Dermis blood vessel endothelial cell (primary cell): Measurements from ENCODE around the gene AGBL5. TPM values are rescaled to one million over a fixed set of nuclear protein-coding genes. Genes with fewer than 3 reads are reported as not detected.

ENCODE experiments used
- total RNA-seq: library from RNA; depleted of rRNA; stranded (reverse); fragments of >200 nt; gene quantifications from 2 replicates; pipeline ENCODE4 v1.2.3, GENCODE V29; 2014

AGBL5 gene
- total RNA-seq, 1 donor from 2014 or later = 17.0 TPM

Other genes starting within 250 kb of the AGBL5 start
- gene DPYSL5, start 203.5 kb upstream of the AGBL5 start, total RNA-seq = not detected in 2 replicates
- 0.17 and 1.3 TPM in 2 replicates for gene MAPRE3, start 81.0 kb upstream of the AGBL5 start, total RNA-seq
- 23.5 and 33.4 TPM in 2 replicates for gene TMEM214, start 18.7 kb upstream of the AGBL5 start, total RNA-seq
- gene OST4, start 20.0 kb downstream of the AGBL5 start, total RNA-seq = 323 and 569 TPM in 2 replicates
- gene EMILIN1, start 26.9 kb downstream of the AGBL5 start, total RNA-seq = 33.7 and 41.9 TPM in 2 replicates
- gene KHK, start 35.1 kb downstream of the AGBL5 start, total RNA-seq = 4.8 and 5.5 TPM in 2 replicates
- 4.8 TPM in 2 replicates for gene CGREF1, start 67.5 kb downstream of the AGBL5 start, total RNA-seq
- not detected in 2 replicates for gene ABHD1, start 72.1 kb downstream of the AGBL5 start, total RNA-seq
- 46.4 and 46.8 TPM in 2 replicates for gene PREB, start 83.0 kb downstream of the AGBL5 start, total RNA-seq
- gene PRR30, start 87.7 kb downstream of the AGBL5 start, total RNA-seq = not detected in 2 replicates
- gene TCF23, start 97.3 kb downstream of the AGBL5 start, total RNA-seq = not detected in 2 replicates
- gene ATRAID, start 160.4 kb downstream of the AGBL5 start, total RNA-seq = 111 and 181 TPM in 2 replicates
- gene SLC5A6, start 160.6 kb downstream of the AGBL5 start, total RNA-seq = 52.8 and 58.4 TPM in 2 replicates
- gene CAD, start 165.7 kb downstream of the AGBL5 start, total RNA-seq = 33.5 and 69.8 TPM in 2 replicates
- gene SLC30A3, start 211.4 kb downstream of the AGBL5 start, total RNA-seq = 17.9 and 25.8 TPM in 2 replicates
- 0.93 and 2.7 TPM in 2 replicates for gene DNAJC5G, start 223.8 kb downstream of the AGBL5 start, total RNA-seq
- 0.74 and 1.2 TPM in 2 replicates for gene TRIM54, start 230.8 kb downstream of the AGBL5 start, total RNA-seq